CD14-positive monocyte (primary cell): Measurements from ENCODE around the gene APOF. TPM values are rescaled to one million over a fixed set of nuclear protein-coding genes. Genes with fewer than 3 reads are reported as not detected.
A peak's percentile ranks its signal among the peaks of the same experiment; 100 is the strongest.
"Not testable (repeated sequence)": the region's sequence is repeated elsewhere in the genome, so short reads cannot be mapped to it uniquely, and the experiment has no call there.

ENCODE experiments used
- DNase-seq, 3 donors: peaks; one replicate each; pipeline ENCODE4 v3.0.0-alpha.2; 2011 to 2022
- H2AFZ ChIP-seq: 2 replicates; pipeline ENCODE4 v1.6.0; 2012; ENCODE audit warnings: mild to moderate bottlenecking, low read depth, low read length, inconsistent platforms; ENCODE audit not compliant: insufficient read depth, poor library complexity, severe bottlenecking
- H3K27ac ChIP-seq, 2 donors: 1 replicate in 1 of 2; 2 replicates in 1 of 2; pipeline ENCODE4 v1.5.1; 2012 to 2013; ENCODE audit warnings: low read length in 2 of 2, control low read depth in 1 of 2, inconsistent platforms in 1 of 2, low read depth in 1 of 2, mild to moderate bottlenecking in 1 of 2
- H3K27me3 ChIP-seq, 2 donors: one replicate each; pipeline versions ENCODE4 v1.6.0 to v1.6.1; 2011 to 2013; ENCODE audit warnings: low read length in 2 of 2; ENCODE audit not compliant: control insufficient read depth in 2 of 2, insufficient read depth in 2 of 2
- H3K36me3 ChIP-seq, 2 donors: replicated peaks in 1 of 2; 1 replicate in 1 of 2; 2 replicates in 1 of 2; pipeline versions ENCODE4 v1.5.1 to v1.6.1; 2012 to 2013; ENCODE audit warnings: low read length in 2 of 2, control low read depth in 1 of 2, inconsistent platforms in 1 of 2, mild to moderate bottlenecking in 1 of 2; ENCODE audit not compliant: insufficient read depth in 2 of 2, control insufficient read depth in 1 of 2
- H3K4me1 ChIP-seq, 2 donors: 1 replicate in 1 of 2; 2 replicates in 1 of 2; pipeline versions ENCODE4 v1.5.1 to v1.6.1; 2012 to 2013; ENCODE audit warnings: low read length in 2 of 2, control low read depth in 1 of 2, inconsistent platforms in 1 of 2, mild to moderate bottlenecking in 1 of 2, moderate library complexity in 1 of 2; ENCODE audit not compliant: insufficient read depth in 2 of 2, control insufficient read depth in 1 of 2
- H3K4me2 ChIP-seq: replicated peaks from 2 replicates; pipeline ENCODE3; 2012; ENCODE audit warnings: low read length, moderate library complexity, mild to moderate bottlenecking; ENCODE audit not compliant: poor library complexity, severe bottlenecking; ENCODE audit errors: extremely low read depth
- H3K4me3 ChIP-seq, 3 experiments: fragments of 200-600 bp in 1 of 3; sonication (generic) in 1 of 3; replicated peaks in 1 of 3; 1 replicate in 2 of 3; 2 replicates in 1 of 3; pipeline ENCODE4 v1.5.1; 2011 to 2013; ENCODE audit warnings: low read length in 3 of 3, mild to moderate bottlenecking in 3 of 3, control low read depth in 2 of 3, low read depth in 2 of 3, inconsistent platforms in 1 of 3, moderate library complexity in 1 of 3
- H3K79me2 ChIP-seq: 2 replicates; pipeline ENCODE4 v1.6.0; 2012; ENCODE audit warnings: mild to moderate bottlenecking, control low read depth, inconsistent platforms, low read length, moderate library complexity; ENCODE audit not compliant: insufficient read depth
- H3K9ac ChIP-seq: 2 replicates; pipeline ENCODE4 v1.6.0; 2017; ENCODE audit warnings: low read length, mild to moderate bottlenecking; ENCODE audit not compliant: insufficient read depth, poor library complexity, severe bottlenecking
- H3K9me3 ChIP-seq, 2 donors: replicated peaks in 1 of 2; 1 replicate in 1 of 2; 2 replicates in 1 of 2; pipeline versions ENCODE4 v1.5.1 to v1.6.1; 2012 to 2013; ENCODE audit warnings: low read length in 2 of 2, control low read depth in 1 of 2; ENCODE audit not compliant: control insufficient read depth in 1 of 2, insufficient read depth in 1 of 2
- H4K20me1 ChIP-seq: 2 replicates; pipeline ENCODE4 v1.6.0; 2012; ENCODE audit warnings: mild to moderate bottlenecking, low read length, control low read depth, moderate library complexity; ENCODE audit not compliant: insufficient read depth
- H3K27ac Mint-ChIP-seq, 7 donors: one replicate each; pipeline ENCODE4 v1.8.0; 2020; ENCODE audit warnings: mild to moderate bottlenecking in 7 of 7, mixed read lengths in 7 of 7, moderate library complexity in 6 of 7, inconsistent platforms in 2 of 7
- H3K27me3 Mint-ChIP-seq, 3 donors: one replicate each; pipeline ENCODE4 v1.8.0; 2021 to 2022; ENCODE audit warnings: low read depth in 3 of 3, mild to moderate bottlenecking in 3 of 3, mixed read lengths in 3 of 3, moderate library complexity in 3 of 3, inconsistent platforms in 1 of 3
- H3K36me3 Mint-ChIP-seq, 2 donors: one replicate each; pipeline ENCODE4 v1.8.0; 2020; ENCODE audit warnings: mixed read lengths in 2 of 2, inconsistent platforms in 1 of 2, mild to moderate bottlenecking in 1 of 2
- H3K4me1 Mint-ChIP-seq: one replicate; pipeline ENCODE4 v1.8.0; 2020; ENCODE audit warnings: mild to moderate bottlenecking, mixed read lengths
- H3K4me3 Mint-ChIP-seq, 2 donors: one replicate each; pipeline ENCODE4 v1.8.0; 2020; ENCODE audit warnings: mild to moderate bottlenecking in 2 of 2, mixed read lengths in 2 of 2, moderate library complexity in 1 of 2
- H3K9me3 Mint-ChIP-seq, 7 donors: one replicate each; pipeline ENCODE4 v1.8.0; 2020 to 2022; ENCODE audit warnings: mixed read lengths in 7 of 7, mild to moderate bottlenecking in 6 of 7, moderate library complexity in 6 of 7, inconsistent platforms in 2 of 7
- CTCF ChIP-seq: fragments of 200-600 bp; IDR thresholded peaks from one replicate; pipeline ENCODE4 v1.8.0; 2022; ENCODE audit warnings: antibody characterized with exemption, mild to moderate bottlenecking
- WGBS: methylation state at CpG from one replicate; pipeline ENCODE4 v1.1.5; 2013; ENCODE audit warnings: missing lambda C conversion rate; ENCODE audit not compliant: insufficient coverage; 5-methylcytosine and 5-hydroxymethylcytosine counted together
- intact Hi-C, 2 donors: fragments of 100-400 bp; cut with micrococcal nuclease; formaldehyde crosslinking; loops; one replicate each; pipeline versions ENCODE4 v1.15.0 to v1.15.1; 2023
- polyA plus RNA-seq, 3 donors: library from polyadenylated mRNA; depleted of rRNA in 1 of 3; unstranded in 2 of 3; stranded (reverse) in 1 of 3; fragments of 300-500 nt in 2 of 3; fragments of >200 nt in 1 of 3; fragmentation: Illumina TruSeq in 2 of 3; gene quantifications; 1 replicate in 2 of 3; 2 replicates in 1 of 3; pipeline ENCODE4 v1.2.3, GENCODE V29; 2012 to 2021

APOF gene
- polyA plus RNA-seq, 3 donors: not detected

GRCh38 chr12:56324206-56324605 lies 38.5 kb downstream of the APOF start:
- H2AFZ ChIP-seq: no peak overlapping the region
- no peak for DNase-seq
- H3K27ac Mint-ChIP-seq: peak overlapping the region in 1 of 7 donors; percentile 3
- no peak overlapping the region for H3K4me2 ChIP-seq
- intact Hi-C loops: no loop called here
- no peak overlapping the region for H3K27ac ChIP-seq
- no peak overlapping the region for H3K4me3 ChIP-seq
- H3K4me1 Mint-ChIP-seq: peaks cover 12% of the 10 kb centered on the region
- no peaks in the 10 kb centered on the region for H3K79me2 ChIP-seq
- H3K4me1 ChIP-seq: peaks cover 5 to 18% of the 10 kb centered on the region in 2 donors
- H3K9me3 Mint-ChIP-seq: no peaks in the 10 kb centered on the region
- H3K27me3 Mint-ChIP-seq: no peaks in the 10 kb centered on the region
- no peaks in the 10 kb centered on the region for H3K27me3 ChIP-seq
- no peaks in the 10 kb centered on the region for H3K9me3 ChIP-seq
- H3K9ac ChIP-seq: no peak overlapping the region
- peaks cover 63 to 81% of the 10 kb centered on the region in 2 donors for H3K36me3 ChIP-seq
- H3K4me3 Mint-ChIP-seq: no peak overlapping the region
- H4K20me1 ChIP-seq: no peaks in the 10 kb centered on the region
- TF ChIP-seq CTCF: no peak
- WGBS: 100% methylated on average over 2 of the region's 6 CpGs
- H3K36me3 Mint-ChIP-seq: peaks cover 70 to 77% of the 10 kb centered on the region in 2 donors

GRCh38 chr12:56321610-56322009 lies 41.0 kb downstream of the APOF start:
- H3K27me3 ChIP-seq, H3K4me3 Mint-ChIP-seq, H3K79me2 ChIP-seq, H2AFZ ChIP-seq, intact Hi-C loops, H3K4me3 ChIP-seq, DNase-seq, H3K9me3 ChIP-seq, H3K4me2 ChIP-seq, H3K9me3 Mint-ChIP-seq, H3K27me3 Mint-ChIP-seq, H4K20me1 ChIP-seq, H3K9ac ChIP-seq: not testable (repeated sequence)
- peaks cover 12% of the 10 kb centered on the region for H3K4me1 Mint-ChIP-seq
- peak overlapping the region; percentile 4 to 65 for H3K27ac ChIP-seq
- H3K27ac Mint-ChIP-seq: peak overlapping the region; percentile 6 to 92 (median 69)
- 76% methylated on average over 3 of the region's 8 CpGs for WGBS
- H3K4me1 ChIP-seq: peaks cover 6 to 20% of the 10 kb centered on the region in 2 donors
- H3K36me3 ChIP-seq: peaks cover 47 to 64% of the 10 kb centered on the region in 2 donors
- peaks cover 58 to 63% of the 10 kb centered on the region in 2 donors for H3K36me3 Mint-ChIP-seq
